HG03097 (cell line): ENCODE results near the gene RPL4.
"Not testable (repeated sequence)": the region's sequence is repeated elsewhere in the genome, so short reads cannot be mapped to it uniquely, and the experiment has no call there.

ENCODE experiments used
- ATAC-seq: cut with Tn5 transposase; IDR thresholded peaks from one replicate; pipeline ENCODE4 v1.9.1; 2021; ENCODE audit not compliant: unreplicated experiment, low FRiP score

RPL4 gene

GRCh38 chr15:66504563-66505429 is at the start of gene RPL4, which contains the start of gene ZWILCH:
Gene RPL4 (minus strand): TSS chr15:66504855. CDS start chr15:66504790, 65 bp downstream.
Gene ZWILCH (plus strand): TSS chr15:66505326. CDS start chr15:66505339, 13 bp downstream.
- peak; percentile 54 for ATAC-seq

- no peak for ATAC-seq
Measured at GRCh38 chr15:66545255-66545654, 40.6 kb upstream of the RPL4 start.

- no peak for ATAC-seq
Measured at GRCh38 chr15:66542896-66543295, 38.2 kb upstream of the RPL4 start.

- no peak for ATAC-seq
Measured at GRCh38 chr15:66535056-66535455, 30.4 kb upstream of the RPL4 start.

GRCh38 chr15:66524838-66525237 is 20.2 kb upstream of the RPL4 start:
- no peak for ATAC-seq

GRCh38 chr15:66523926-66524325 is 19.3 kb upstream of the RPL4 start:
- no peak for ATAC-seq

- ATAC-seq = no peak
Measured at GRCh38 chr15:66515901-66516322, 11.3 kb upstream of the RPL4 start.

- no peak for ATAC-seq
Measured at GRCh38 chr15:66514586-66514985, 9.9 kb upstream of the RPL4 start.

GRCh38 chr15:66508293-66508883 is 3.7 kb upstream of the RPL4 start:
- ATAC-seq = no peak

- ATAC-seq = no peak
Measured at GRCh38 chr15:66505818-66506217, 1.2 kb upstream of the RPL4 start.

GRCh38 chr15:66505430-66505811 is 766 bp upstream of the RPL4 start:
- peak; percentile 7 for ATAC-seq

- no peak for ATAC-seq
Measured at GRCh38 chr15:66503780-66504562, 684 bp downstream of the RPL4 start.

GRCh38 chr15:66503041-66503648 is 1.5 kb downstream of the RPL4 start:
- not testable (repeated sequence) for ATAC-seq

GRCh38 chr15:66502491-66502890 is 2.2 kb downstream of the RPL4 start:
- no peak for ATAC-seq

GRCh38 chr15:66500346-66500745 is 4.3 kb downstream of the RPL4 start:
- not testable (repeated sequence) for ATAC-seq

- ATAC-seq = no peak
Measured at GRCh38 chr15:66498501-66499386, 5.9 kb downstream of the RPL4 start.

GRCh38 chr15:66497502-66498455 is 6.9 kb downstream of the RPL4 start, which contains the start of gene SNAPC5:
Gene SNAPC5 (minus strand): TSS chr15:66497762. CDS start chr15:66497731, 31 bp downstream.
- peak; percentile 77 for ATAC-seq

GRCh38 chr15:66496951-66497501 is 7.6 kb downstream of the RPL4 start:
- ATAC-seq = peak; percentile 11
